Upper lobe of right lung (tissue), 1 donor: Measurements from ENCODE around the gene SS18L1. TPM values are rescaled to one million over a fixed set of nuclear protein-coding genes. Genes with fewer than 3 reads are reported as not detected.

Experiments
- ATAC-seq: fragments of 200-7000 bp; cut with Tn5 transposase; one replicate; pipeline ENCODE4 v1.9.1; 2020; ENCODE audit warnings: mild to moderate bottlenecking, moderate library complexity
- DNase-seq: peaks from one replicate; pipeline ENCODE4 v3.0.0-alpha.2; 2020
- H3K27ac ChIP-seq: fragments of 200-600 bp; one replicate; pipeline ENCODE4 v1.8.0; 2022
- H3K27me3 ChIP-seq: fragments of 200-600 bp; one replicate; pipeline ENCODE4 v1.8.0; 2022; ENCODE audit warnings: mild to moderate bottlenecking
- H3K36me3 ChIP-seq: fragments of 200-600 bp; one replicate; pipeline ENCODE4 v1.8.0; 2022
- H3K4me1 ChIP-seq: fragments of 200-600 bp; one replicate; pipeline ENCODE4 v1.8.0; 2022
- H3K4me3 ChIP-seq: fragments of 200-600 bp; one replicate; pipeline ENCODE4 v1.8.0; 2022; ENCODE audit warnings: mild to moderate bottlenecking
- H3K9me3 ChIP-seq: fragments of 200-600 bp; one replicate; pipeline ENCODE4 v1.8.0; 2022
- intact Hi-C: fragments of 100-400 bp; cut with DNase I; formaldehyde crosslinking; loops from one replicate; pipeline ENCODE4 v1.11.0; 2022
- total RNA-seq: library from RNA; stranded (reverse); fragmentation: NEBNext Ultra II Directional; extraction: Animal tissue kit (Norgen Biotek cat#: 25700); gene quantifications from one replicate; pipeline ENCODE4 v1.2.1, GENCODE V29; 2021
- TF ChIP-seq, protein P1 (sequence below): fragments of 200-600 bp; IDR thresholded peaks from one replicate; pipeline ENCODE4 v1.8.0; 2022; ENCODE audit warnings: antibody characterized with exemption
- donor health status: DM: no; HTN: yes; CAD: no; lungs with severe emphysema.

The SS18L1 gene
- total RNA-seq, 1 donor from 2014 or later = 12.6 TPM

DNA sequence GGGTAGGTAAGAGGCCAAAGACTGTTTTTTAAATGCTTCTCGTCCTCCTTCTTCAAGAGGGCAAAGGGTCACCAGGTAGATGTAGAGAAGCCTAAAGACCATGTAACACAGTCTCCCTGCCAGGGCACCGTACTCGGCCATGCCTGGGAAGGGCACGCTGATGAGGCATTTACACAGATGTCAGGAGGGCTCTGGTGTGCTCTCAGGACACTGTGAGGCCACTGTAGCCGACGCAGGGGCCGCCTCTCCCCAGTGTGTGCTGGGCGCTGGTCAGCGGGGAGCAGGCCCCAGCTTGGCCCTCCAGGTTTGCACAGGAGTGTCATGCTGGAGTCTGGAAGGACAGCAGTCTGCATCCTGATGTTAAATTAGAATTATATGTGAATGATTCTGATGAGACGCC, 32.1 kb downstream of the SS18L1 start:
- Histone ChIP-seq H3K9me3 (no peaks in the 10 kb centered on the region), H3K27me3 (no peaks in the 10 kb centered on the region), H3K4me3 (no peak overlapping the region), H3K4me1 (no peaks in the 10 kb centered on the region), H3K36me3 (peaks cover 39% of the 10 kb centered on the region), H3K27ac (no peak overlapping the region)
- ATAC-seq (no peak), DNase-seq (no peak)
- intact Hi-C loops = no loop called here
- TF ChIP-seq, protein P1, sequence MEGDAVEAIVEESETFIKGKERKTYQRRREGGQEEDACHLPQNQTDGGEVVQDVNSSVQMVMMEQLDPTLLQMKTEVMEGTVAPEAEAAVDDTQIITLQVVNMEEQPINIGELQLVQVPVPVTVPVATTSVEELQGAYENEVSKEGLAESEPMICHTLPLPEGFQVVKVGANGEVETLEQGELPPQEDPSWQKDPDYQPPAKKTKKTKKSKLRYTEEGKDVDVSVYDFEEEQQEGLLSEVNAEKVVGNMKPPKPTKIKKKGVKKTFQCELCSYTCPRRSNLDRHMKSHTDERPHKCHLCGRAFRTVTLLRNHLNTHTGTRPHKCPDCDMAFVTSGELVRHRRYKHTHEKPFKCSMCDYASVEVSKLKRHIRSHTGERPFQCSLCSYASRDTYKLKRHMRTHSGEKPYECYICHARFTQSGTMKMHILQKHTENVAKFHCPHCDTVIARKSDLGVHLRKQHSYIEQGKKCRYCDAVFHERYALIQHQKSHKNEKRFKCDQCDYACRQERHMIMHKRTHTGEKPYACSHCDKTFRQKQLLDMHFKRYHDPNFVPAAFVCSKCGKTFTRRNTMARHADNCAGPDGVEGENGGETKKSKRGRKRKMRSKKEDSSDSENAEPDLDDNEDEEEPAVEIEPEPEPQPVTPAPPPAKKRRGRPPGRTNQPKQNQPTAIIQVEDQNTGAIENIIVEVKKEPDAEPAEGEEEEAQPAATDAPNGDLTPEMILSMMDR = no peak

DNA sequence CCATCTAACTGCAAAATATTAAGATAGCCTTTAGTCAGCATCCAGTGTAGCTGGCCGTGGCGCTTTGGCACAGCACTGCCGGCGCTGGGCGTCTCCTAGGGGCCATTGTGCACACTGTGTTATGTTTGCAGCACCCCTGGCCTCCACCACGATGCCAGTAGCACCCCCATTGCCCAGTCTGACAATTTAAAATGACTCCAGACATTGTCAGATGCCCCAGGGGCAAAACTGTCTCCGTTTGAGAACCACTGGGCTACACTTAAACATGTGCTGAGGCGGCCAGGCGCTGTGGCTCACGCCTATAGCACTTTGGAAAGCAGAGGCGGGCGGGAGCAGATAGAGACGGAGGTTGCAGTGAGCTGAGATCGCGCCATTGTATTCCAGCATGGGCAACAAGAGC, 33.3 kb downstream of the SS18L1 start:
- H3K27me3 ChIP-seq = no peaks in the 10 kb centered on the region
- TF ChIP-seq, protein P1 = no peak
- H3K27ac ChIP-seq = no peak overlapping the region
- no peak overlapping the region for H3K4me3 ChIP-seq
- no peaks in the 10 kb centered on the region for H3K4me1 ChIP-seq
- H3K9me3 ChIP-seq = no peaks in the 10 kb centered on the region
- no peak for DNase-seq
- ATAC-seq = no peak
- H3K36me3 ChIP-seq = peaks cover 39% of the 10 kb centered on the region
- intact Hi-C loops = no loop called here

DNA sequence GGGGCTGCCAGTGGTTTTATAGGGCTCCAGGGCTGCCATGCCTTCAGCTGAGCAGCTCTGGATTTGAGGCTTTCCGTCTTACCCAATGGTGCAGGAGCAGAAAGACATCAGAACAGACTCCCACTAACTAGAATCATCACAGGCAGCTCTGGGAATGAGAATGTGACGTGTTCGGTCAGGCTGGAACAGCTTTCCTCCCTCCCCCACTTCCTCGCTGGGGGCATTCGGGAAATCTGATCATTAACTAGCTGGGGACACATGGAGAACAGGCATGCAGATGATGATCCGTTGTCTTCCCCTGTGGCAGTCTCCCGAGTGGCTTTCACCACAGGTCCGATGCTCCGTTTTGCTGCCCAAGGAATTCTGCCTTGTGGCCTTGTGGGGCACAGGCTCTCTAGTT, 33.7 kb downstream of the SS18L1 start:
- DNase-seq = no peak
- H3K27ac ChIP-seq = no peak overlapping the region
- intact Hi-C loops = no loop called here
- H3K36me3 ChIP-seq = peaks cover 39% of the 10 kb centered on the region
- H3K27me3 ChIP-seq = no peaks in the 10 kb centered on the region
- TF ChIP-seq, protein P1 = no peak
- no peak for ATAC-seq
- peaks cover 4% of the 10 kb centered on the region for H3K4me1 ChIP-seq
- no peaks in the 10 kb centered on the region for H3K9me3 ChIP-seq
- H3K4me3 ChIP-seq = no peak overlapping the region

- Histone ChIP-seq H3K4me3 (no peak overlapping the region), H3K27ac (no peak overlapping the region), H3K9me3 (no peaks in the 10 kb centered on the region), H3K27me3 (no peaks in the 10 kb centered on the region), H3K36me3 (peaks cover 30% of the 10 kb centered on the region), H3K4me1 (peaks cover 5% of the 10 kb centered on the region)
- intact Hi-C loops = no loop called here
- ATAC-seq (no peak), DNase-seq (no peak)
- TF ChIP-seq, protein P1 = no peak
Observed at GRCh38 chr20:62178316-62179161, 35.0 kb downstream of the SS18L1 start.

GRCh38 chr20:62179162-62179504, 35.6 kb downstream of the SS18L1 start:
- no peak for DNase-seq
- Histone ChIP-seq H3K36me3 (peaks cover 29% of the 10 kb centered on the region), H3K27ac (no peak overlapping the region), H3K4me1 (peaks cover 11% of the 10 kb centered on the region), H3K9me3 (no peaks in the 10 kb centered on the region), H3K4me3 (no peak overlapping the region), H3K27me3 (no peaks in the 10 kb centered on the region)
- TF ChIP-seq, protein P1 = no peak
- no peak for ATAC-seq
- intact Hi-C loops = no loop called here
